SK-N-SH (cell line): ENCODE results near the gene EIF3A. TPM values are rescaled to one million over a fixed set of nuclear protein-coding genes. Genes with fewer than 3 reads are reported as not detected.
"Not testable (repeated sequence)": the region's sequence is repeated elsewhere in the genome, so short reads cannot be mapped to it uniquely, and the experiment has no call there.

ENCODE experiments used
- CTCF ChIA-PET: fragments of 300-600, 350-600 bp; formaldehyde crosslinking; extraction: SDS; loops from one replicate; lab custom pipeline; 2021; lab: Yijun Ruan, JAX
- POLR2A ChIA-PET: fragments of 350-600 bp; sonication (Branson Sonifier 250); formaldehyde crosslinking; extraction: SDS; loops from one replicate; lab custom pipeline; 2020; ENCODE audit warnings: antibody characterized with exemption, inconsistent platforms; lab: Yijun Ruan, JAX
- DNase-seq: peaks from one replicate; pipeline ENCODE4 v3.0.0; 2012
- H2AFZ ChIP-seq: fragments of 200-600 bp; sonication (generic); 2 replicates; pipeline ENCODE4 v1.8.1; 2016; ENCODE audit warnings: antibody characterized with exemption, mild to moderate bottlenecking, low read depth
- H3F3A ChIP-seq: fragments of 200-600 bp; sonication (generic); replicated peaks from 2 replicates; pipeline ENCODE3; 2016; ENCODE audit warnings: antibody characterized with exemption, mild to moderate bottlenecking; ENCODE audit not compliant: insufficient read depth
- H3K27ac ChIP-seq, 2 experiments: fragments of 200-500 bp in 1 of 2; fragments of 200-600 bp in 1 of 2; sonication (Bioruptor generic) in 1 of 2; sonication (generic), shearing (Covaris generic) in 1 of 2; 2 replicates each; pipeline versions ENCODE4 v1.5.1 to v1.6.1; 2014 to 2016; ENCODE audit warnings: low read depth in 2 of 2, inconsistent platforms in 1 of 2, low read length in 1 of 2, mild to moderate bottlenecking in 1 of 2, mixed read lengths in 1 of 2
- H3K27me3 ChIP-seq: fragments of 200-600 bp; sonication (generic), shearing (Covaris generic); 2 replicates; pipeline ENCODE4 v1.6.1; 2016; ENCODE audit warnings: mixed run types; ENCODE audit not compliant: insufficient read depth
- H3K36me3 ChIP-seq, 2 experiments: fragments of 200-500 bp in 1 of 2; fragments of 200-600 bp in 1 of 2; sonication (Bioruptor generic) in 1 of 2; sonication (generic) in 1 of 2; replicated peaks in 1 of 2; 2 replicates each; pipeline versions ENCODE3 to v1.5.1; 2014 to 2016; ENCODE audit warnings: low read length in 1 of 2, mild to moderate bottlenecking in 1 of 2; ENCODE audit not compliant: insufficient read depth in 2 of 2, control insufficient read depth in 1 of 2
- H3K4me1 ChIP-seq, 2 experiments: fragments of 200-500 bp in 1 of 2; fragments of 200-600 bp in 1 of 2; sonication (Bioruptor generic) in 1 of 2; sonication (generic), shearing (Covaris generic) in 1 of 2; 2 replicates each; pipeline versions ENCODE4 v1.5.1 to v1.6.1; 2014 to 2016; ENCODE audit warnings: low read depth in 1 of 2, low read length in 1 of 2, mixed run types in 1 of 2; ENCODE audit not compliant: insufficient read depth in 2 of 2, control insufficient read depth in 1 of 2
- H3K4me2 ChIP-seq: fragments of 200-600 bp; sonication (generic), shearing (Covaris generic); 2 replicates; pipeline ENCODE4 v1.6.1; 2017; ENCODE audit warnings: mixed run types
- H3K4me3 ChIP-seq, 2 experiments: fragments of 200-500 bp in 1 of 2; fragments of 200-600 bp in 1 of 2; sonication (Bioruptor generic) in 1 of 2; sonication (generic), shearing (Covaris generic) in 1 of 2; 2 replicates each; pipeline versions ENCODE4 v1.5.1 to v1.8.1; 2014 to 2016; ENCODE audit warnings: low read depth in 2 of 2, inconsistent platforms in 1 of 2, low read length in 1 of 2, mild to moderate bottlenecking in 1 of 2, mixed read lengths in 1 of 2, moderate library complexity in 1 of 2
- H3K79me2 ChIP-seq: fragments of 200-600 bp; sonication (generic); 2 replicates; pipeline ENCODE4 v1.8.1; 2017; ENCODE audit warnings: mild to moderate bottlenecking; ENCODE audit not compliant: insufficient read depth
- H3K9ac ChIP-seq: fragments of 200-600 bp; sonication (generic); 2 replicates; pipeline ENCODE4 v1.6.1; 2017; ENCODE audit warnings: mixed run types
- H3K9me2 ChIP-seq: fragments of 200-600 bp; sonication (generic); 2 replicates; pipeline ENCODE4 v1.6.1; 2017; ENCODE audit warnings: mixed run types
- H3K9me3 ChIP-seq: fragments of 200-600 bp; sonication (generic); 2 replicates; pipeline ENCODE4 v1.6.1; 2017; ENCODE audit warnings: mixed run types, mild to moderate bottlenecking, moderate library complexity
- H4K20me1 ChIP-seq: fragments of 200-600 bp; sonication (generic); 2 replicates; pipeline ENCODE4 v1.6.1; 2017; ENCODE audit warnings: mild to moderate bottlenecking, mixed run types; ENCODE audit not compliant: insufficient read depth
- EZH2phosphoT487 ChIP-seq: fragments of 200-600 bp; sonication (generic); IDR thresholded peaks from 2 replicates; pipeline ENCODE4 v1.6.1; 2017; ENCODE audit warnings: low read depth, mixed run types, mild to moderate bottlenecking, antibody characterized with exemption, moderate library complexity, borderline replicate concordance
- GABPA ChIP-seq: IDR thresholded peaks from 2 replicates; pipeline ENCODE4 v1.4.0; 2012; ENCODE audit warnings: low read depth, mild to moderate bottlenecking
- NRF1 ChIP-seq: IDR thresholded peaks from 2 replicates; pipeline ENCODE4 v1.6.1; 2012; ENCODE audit warnings: low read depth, mild to moderate bottlenecking, low read length
- RCOR1 ChIP-seq: fragments of 150-350 bp; IDR thresholded peaks from 2 replicates; pipeline ENCODE4 v1.6.1; 2017; ENCODE audit warnings: antibody characterized with exemption, low read length
- USF2 ChIP-seq: fragments of 150-350 bp; IDR thresholded peaks from 2 replicates; pipeline ENCODE4 v1.6.1; 2017; ENCODE audit warnings: antibody characterized with exemption, low read length, low read depth, borderline replicate concordance
- WGBS: methylation state at CpG from one replicate; pipeline ENCODE4 v1.1.6; 2017; ENCODE audit warnings: low lambda C conversion rate; 5-methylcytosine and 5-hydroxymethylcytosine counted together
- polyA plus RNA-seq, 3 experiments: library from polyadenylated mRNA; depleted of rRNA; stranded (reverse); fragments of >200 nt; gene quantifications; 2 replicates each; pipeline ENCODE4 v1.2.3, GENCODE V29; 2012

The EIF3A gene
- polyA plus RNA-seq, 1 of the 3 experiments (the other 2 are of a cell fraction): 25.8 TPM

GRCh38 chr10:119112056-119112455 lies 31.4 kb upstream of the EIF3A start:
- Histone ChIP-seq H4K20me1 (no peaks in the 10 kb centered on the region), H3K4me1 (no peaks in the 10 kb centered on the region), H3K9ac (no peak overlapping the region), H3K27ac (no peak overlapping the region), H3K36me3 (peaks cover 29 to 76% of the 10 kb centered on the region in 2 experiments), H3K9me3 (no peaks in the 10 kb centered on the region), H3K9me2 (no peaks in the 10 kb centered on the region), H2AFZ (no peak overlapping the region)
- DNase-seq: no peak
- POLR2A ChIA-PET: no interaction called here
- CTCF ChIA-PET: no interaction called here
- WGBS: 81% methylated on average over 4 of the region's 4 CpGs
- TF ChIP-seq GABPA (no peak), EZH2phosphoT487 (no peak), NRF1 (no peak), USF2 (no peak), RCOR1 (no peak)
- TF ChIP-seq, all 33 proteins: peak for 0
- peaks cover 6% of the 10 kb centered on the region; the same call in 1 of the 2 replicates for H3K79me2 ChIP-seq
- no peaks in the 10 kb centered on the region for H3K27me3 ChIP-seq
- no peak overlapping the region for H3K4me3 ChIP-seq
- peaks cover 13% of the 10 kb centered on the region for H3F3A ChIP-seq
- H3K4me2 ChIP-seq: no peak overlapping the region

- Histone ChIP-seq H3K36me3 (peaks cover 12 to 57% of the 10 kb centered on the region in 2 experiments), H3K79me2 (peaks cover 32% of the 10 kb centered on the region)
- H3K9ac ChIP-seq, H3K4me1 ChIP-seq, H3K9me2 ChIP-seq, DNase-seq, H3K4me2 ChIP-seq, H3K27ac ChIP-seq, H3F3A ChIP-seq, H3K4me3 ChIP-seq, H3K9me3 ChIP-seq, H2AFZ ChIP-seq, POLR2A ChIA-PET, H3K27me3 ChIP-seq, H4K20me1 ChIP-seq: not testable (repeated sequence)
- CTCF ChIA-PET: interaction anchor here (1.2 kb wide), 1 partner anchor 99 kb away, joined by 3 read pairs; no protein-coding TSS in a partner anchor
- 100% methylated on average over 2 of the region's 2 CpGs for WGBS
Measured at GRCh38 chr10:119107771-119108170, 27.2 kb upstream of the EIF3A start.

- H3K4me1 ChIP-seq, H3F3A ChIP-seq, H3K4me2 ChIP-seq, DNase-seq, H4K20me1 ChIP-seq, H3K27me3 ChIP-seq, H3K4me3 ChIP-seq, H3K9ac ChIP-seq, H3K9me2 ChIP-seq, POLR2A ChIA-PET, H2AFZ ChIP-seq, CTCF ChIA-PET, H3K27ac ChIP-seq, H3K9me3 ChIP-seq: not testable (repeated sequence)
- WGBS: 98% methylated on average over 6 of the region's 6 CpGs
- peaks cover 32% of the 10 kb centered on the region for H3K79me2 ChIP-seq
- H3K36me3 ChIP-seq: peaks cover 9 to 50% of the 10 kb centered on the region in 2 experiments
Measured at GRCh38 chr10:119107106-119107505, 26.5 kb upstream of the EIF3A start.

GRCh38 chr10:119105899-119106298 lies 25.3 kb upstream of the EIF3A start:
- H2AFZ ChIP-seq, POLR2A ChIA-PET, H3K27me3 ChIP-seq, H3F3A ChIP-seq, H3K4me1 ChIP-seq, H3K9me3 ChIP-seq, DNase-seq, H3K4me3 ChIP-seq, H3K9ac ChIP-seq, H3K9me2 ChIP-seq, H3K27ac ChIP-seq, H4K20me1 ChIP-seq: not testable (repeated sequence)
- H3K4me2 ChIP-seq: peak overlapping the region; percentile 100
- H3K79me2 ChIP-seq: peaks cover 32% of the 10 kb centered on the region
- H3K36me3 ChIP-seq: peaks cover 3 to 38% of the 10 kb centered on the region in 2 experiments
- CTCF ChIA-PET: interaction anchor here (0.8 kb wide), 1 partner anchor 27 kb away, joined by 3 read pairs; no protein-coding TSS in a partner anchor
- 96% methylated on average over 7 of the region's 7 CpGs for WGBS
